Body of pancreas (tissue), 4 donors: ENCODE results near the gene CNKSR2.

Experiments used
- POLR2A ChIP-seq, 3 donors: fragments of 450-650 bp; IDR thresholded peaks; one replicate each; pipeline ENCODE4 v1.6.1; 2016; ENCODE audit warnings: antibody characterized with exemption in 3 of 3, mild to moderate bottlenecking in 2 of 3
- TF ChIP-seq, protein P1 (sequence below), 7 experiments: fragments of 450-650 bp in 4 of 7; fragments of 200-600 bp in 3 of 7; sonication (generic) in 3 of 7; IDR thresholded peaks; one replicate each; pipeline ENCODE4 v1.5.1; 2016 to 2019; ENCODE audit warnings: antibody characterized with exemption in 7 of 7

DNA sequence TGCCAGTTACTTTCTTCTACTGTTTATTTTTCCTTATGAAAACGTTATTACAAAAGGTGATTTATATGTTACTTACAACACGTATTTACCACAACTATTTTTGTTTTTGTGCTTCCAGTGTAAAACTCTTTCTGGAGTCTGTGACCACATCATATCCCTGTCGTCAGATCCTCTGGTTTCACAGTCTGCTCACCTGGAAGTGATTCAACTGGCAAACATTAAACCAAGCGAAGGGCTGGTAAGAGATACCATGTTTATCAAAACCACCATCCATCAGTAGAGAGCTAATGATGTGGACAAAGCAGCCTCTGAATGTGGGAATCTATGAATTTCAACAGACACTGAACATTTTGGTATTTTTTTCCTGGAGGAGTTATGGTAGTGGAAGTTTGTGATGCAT lies 116.1 kb downstream of the CNKSR2 start:
- TF ChIP-seq POLR2A (IDR thresholded peaks at IDR 0.05) = no peak
- TF ChIP-seq, protein P1, sequence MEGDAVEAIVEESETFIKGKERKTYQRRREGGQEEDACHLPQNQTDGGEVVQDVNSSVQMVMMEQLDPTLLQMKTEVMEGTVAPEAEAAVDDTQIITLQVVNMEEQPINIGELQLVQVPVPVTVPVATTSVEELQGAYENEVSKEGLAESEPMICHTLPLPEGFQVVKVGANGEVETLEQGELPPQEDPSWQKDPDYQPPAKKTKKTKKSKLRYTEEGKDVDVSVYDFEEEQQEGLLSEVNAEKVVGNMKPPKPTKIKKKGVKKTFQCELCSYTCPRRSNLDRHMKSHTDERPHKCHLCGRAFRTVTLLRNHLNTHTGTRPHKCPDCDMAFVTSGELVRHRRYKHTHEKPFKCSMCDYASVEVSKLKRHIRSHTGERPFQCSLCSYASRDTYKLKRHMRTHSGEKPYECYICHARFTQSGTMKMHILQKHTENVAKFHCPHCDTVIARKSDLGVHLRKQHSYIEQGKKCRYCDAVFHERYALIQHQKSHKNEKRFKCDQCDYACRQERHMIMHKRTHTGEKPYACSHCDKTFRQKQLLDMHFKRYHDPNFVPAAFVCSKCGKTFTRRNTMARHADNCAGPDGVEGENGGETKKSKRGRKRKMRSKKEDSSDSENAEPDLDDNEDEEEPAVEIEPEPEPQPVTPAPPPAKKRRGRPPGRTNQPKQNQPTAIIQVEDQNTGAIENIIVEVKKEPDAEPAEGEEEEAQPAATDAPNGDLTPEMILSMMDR (IDR thresholded peaks at IDR 0.05) = no peak
